Right lung (tissue), 5 donors: ENCODE data around the gene INSRR. TPM values are rescaled to one million over a fixed set of nuclear protein-coding genes. Genes with fewer than 3 reads are reported as not detected.
A peak's percentile ranks its signal among the peaks of the same experiment; 100 is the strongest.

Experiments
- DNase-seq, 2 donors: peaks; one replicate each; pipeline ENCODE4 v3.0.0-alpha.2; 2013
- polyA plus RNA-seq, 5 donors: library from polyadenylated mRNA; unstranded; fragments of 120-200 nt; gene quantifications; one replicate each; pipeline versions ENCODE4 v1.2.1 to v1.2.3, GENCODE V29; 2013; ENCODE audit warnings: inconsistent platforms in 1 of 5, low replicate concordance in 1 of 5; ENCODE audit not compliant: insufficient read length in 5 of 5, insufficient read depth in 1 of 5

The INSRR gene
- polyA plus RNA-seq, 5 donors, result 0.03 to 0.12 (median 0.05) TPM; not detected in 2

DNA sequence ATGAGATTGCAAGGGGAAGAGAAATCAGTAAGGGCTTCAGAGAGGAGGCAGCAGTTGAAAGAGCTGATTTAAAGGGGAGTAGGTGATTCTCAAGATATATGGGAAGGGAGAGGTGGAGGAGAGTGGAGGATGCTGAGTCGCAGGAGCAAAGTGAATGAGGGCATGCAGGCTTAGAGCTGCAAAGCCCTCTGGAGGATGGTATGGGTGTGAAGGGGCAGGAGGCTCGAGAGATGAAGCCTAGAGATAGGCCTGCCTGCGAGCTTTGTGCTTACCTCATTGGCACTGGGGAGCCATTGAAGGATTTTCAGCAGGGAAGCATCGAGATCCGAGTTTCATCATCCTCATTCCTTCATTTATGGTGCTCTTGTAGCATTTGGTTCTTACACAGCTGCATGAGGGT lies 26.5 kb downstream of the INSRR start:
- DNase-seq, result no peak

DNA sequence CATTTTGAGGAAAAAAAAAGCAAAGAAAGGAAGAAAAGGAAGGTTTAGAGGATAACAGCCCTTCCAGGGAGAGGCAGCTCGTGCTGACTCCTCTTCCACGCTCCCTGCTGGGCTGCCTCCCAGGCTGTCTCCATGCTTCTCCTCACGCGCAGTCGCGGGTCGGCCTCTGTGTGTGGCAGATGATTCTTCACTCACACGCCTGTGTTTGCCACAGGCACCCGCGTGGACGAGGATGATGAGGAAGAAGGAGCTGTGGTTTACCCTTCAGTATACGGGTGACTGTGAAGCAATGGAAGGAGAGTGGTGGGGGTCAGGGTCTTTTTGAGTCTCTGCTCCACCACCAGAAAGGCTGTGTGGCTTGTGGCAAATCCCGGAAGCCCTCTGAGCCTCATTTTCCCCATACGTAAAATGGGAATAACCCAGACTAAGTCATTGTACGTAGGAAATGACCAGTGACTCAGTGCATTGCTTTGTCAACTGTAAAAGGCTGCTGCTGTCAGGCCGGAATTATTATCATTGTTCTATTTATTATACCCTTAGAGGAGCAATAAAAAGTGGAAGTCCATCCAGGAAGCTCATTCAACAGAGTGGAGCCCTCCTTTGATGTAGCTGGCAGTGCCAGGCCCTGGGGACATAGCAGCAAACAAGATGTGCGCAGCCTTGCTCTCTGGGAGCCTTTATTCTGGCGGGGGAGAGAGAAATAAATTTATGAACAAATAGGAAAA lies 30.4 kb downstream of the INSRR start:
- no peak for DNase-seq

DNA sequence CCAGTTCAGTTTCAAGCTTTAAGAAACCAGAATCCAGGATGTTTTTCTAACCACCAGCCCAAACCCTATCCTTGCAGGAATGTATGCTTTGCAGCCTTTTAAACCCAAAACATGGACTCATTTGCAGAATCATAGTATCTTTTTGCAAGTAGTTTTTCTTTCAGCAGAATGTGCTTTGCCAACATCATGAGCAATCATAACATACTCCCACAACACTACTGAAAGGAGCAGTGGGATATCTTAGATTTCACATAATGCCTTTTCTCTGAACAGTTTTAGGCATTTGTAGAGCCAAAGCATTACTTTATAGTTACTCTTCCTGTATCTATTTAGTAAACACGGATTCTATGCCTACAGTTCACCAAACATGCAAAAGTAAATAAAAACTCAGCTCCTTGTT lies 32.3 kb downstream of the INSRR start:
- DNase-seq, result no peak

DNA sequence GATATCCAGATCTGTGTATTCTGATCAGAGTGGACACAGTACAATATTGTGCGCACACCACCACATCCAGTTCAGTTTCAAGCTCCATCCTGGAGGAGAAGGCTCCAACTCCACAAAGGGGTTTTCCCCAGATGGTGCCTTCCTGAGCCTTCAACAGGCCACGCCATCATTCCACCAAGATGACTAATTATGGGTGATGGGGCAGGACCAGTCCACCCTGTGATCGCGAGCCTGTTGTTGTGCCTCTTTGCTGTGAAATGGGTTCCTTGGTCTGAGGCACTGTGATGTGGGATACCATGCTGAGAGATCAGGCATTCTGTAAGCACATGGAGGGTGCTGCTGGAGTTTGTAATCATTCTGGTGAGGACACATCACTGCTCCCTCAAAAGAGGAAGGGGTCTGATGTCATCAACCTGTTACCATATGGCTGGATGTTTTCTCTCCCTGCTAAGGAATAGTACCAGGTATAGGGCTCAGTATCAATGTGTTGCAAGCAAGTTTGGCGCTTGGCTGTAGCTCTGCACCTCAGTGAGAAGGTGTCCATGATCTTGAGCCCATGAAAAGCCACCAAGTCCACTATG lies 35.6 kb downstream of the INSRR start:
- no peak for DNase-seq

DNA sequence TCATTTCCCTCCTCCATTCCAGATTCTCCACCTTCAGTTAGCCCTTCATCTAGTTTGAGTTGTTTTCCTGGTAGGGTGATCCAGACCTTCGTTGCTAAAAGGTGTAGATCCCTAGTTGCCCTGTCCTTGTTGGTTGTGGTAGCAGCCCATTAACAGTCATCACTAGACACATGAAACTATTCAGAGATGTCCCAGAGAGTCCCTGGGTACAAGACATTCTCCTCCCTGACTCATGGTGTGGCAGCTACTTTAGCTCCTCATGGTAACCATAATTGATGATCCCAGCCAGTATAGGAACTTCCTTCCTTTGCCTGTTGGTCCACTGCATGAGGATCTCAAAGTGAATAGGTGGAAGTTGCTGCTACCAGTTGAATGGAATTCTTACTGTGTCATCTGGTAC lies 36.2 kb downstream of the INSRR start:
- no peak for DNase-seq

- no peak for DNase-seq
Observed at GRCh38 chr1:156821801-156822200, 37.1 kb downstream of the INSRR start.

GRCh38 chr1:156816561-156817328 lies 42.2 kb downstream of the INSRR start, which contains the start of gene SH2D2A:
Gene SH2D2A (minus strand): TSS chr1:156816848. CDS start chr1:156816708, 140 bp downstream.
- DNase-seq, result peak in 1 of 2 donors; percentile 44

GRCh38 chr1:156815961-156816422 lies 42.9 kb downstream of the INSRR start:
- no peak for DNase-seq

DNA sequence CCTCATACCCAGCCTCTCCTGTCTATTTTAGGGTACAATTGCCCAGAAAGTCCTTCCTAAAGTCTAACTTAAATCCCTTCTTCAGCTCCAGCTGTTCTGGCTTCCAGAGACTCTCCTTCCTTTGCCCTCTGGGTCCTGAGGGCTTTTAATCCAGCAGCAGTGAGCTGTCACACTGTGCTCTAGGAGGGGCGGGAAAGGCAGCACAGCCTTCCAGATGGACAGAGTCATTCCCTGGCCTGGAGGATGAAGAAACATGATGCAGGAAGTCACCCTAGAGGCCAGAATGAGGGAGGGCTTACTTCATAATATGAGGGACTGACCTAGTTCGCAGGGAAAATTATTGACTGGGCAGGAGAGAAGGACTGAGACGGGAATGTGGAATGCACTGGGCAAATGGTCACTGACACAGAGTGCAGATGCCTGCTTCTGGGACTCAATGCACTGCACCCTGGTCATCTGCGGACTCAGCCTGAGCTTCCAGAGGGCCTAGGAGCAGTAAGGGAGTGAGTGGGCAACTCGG lies 43.5 kb downstream of the INSRR start:
- DNase-seq, result peak; percentile 52 to 70

- no peak for DNase-seq
Observed at GRCh38 chr1:156814571-156815260, 44.2 kb downstream of the INSRR start.

- DNase-seq, result peak in 1 of 2 donors; percentile 43
Observed at GRCh38 chr1:156813750-156814570, 45.0 kb downstream of the INSRR start.

GRCh38 chr1:156813298-156813697 lies 45.6 kb downstream of the INSRR start:
- no peak for DNase-seq

GRCh38 chr1:156812293-156812990 lies 46.5 kb downstream of the INSRR start:
- DNase-seq, result no peak

- no peak for DNase-seq
Observed at GRCh38 chr1:156811168-156811567, 47.7 kb downstream of the INSRR start.

DNA sequence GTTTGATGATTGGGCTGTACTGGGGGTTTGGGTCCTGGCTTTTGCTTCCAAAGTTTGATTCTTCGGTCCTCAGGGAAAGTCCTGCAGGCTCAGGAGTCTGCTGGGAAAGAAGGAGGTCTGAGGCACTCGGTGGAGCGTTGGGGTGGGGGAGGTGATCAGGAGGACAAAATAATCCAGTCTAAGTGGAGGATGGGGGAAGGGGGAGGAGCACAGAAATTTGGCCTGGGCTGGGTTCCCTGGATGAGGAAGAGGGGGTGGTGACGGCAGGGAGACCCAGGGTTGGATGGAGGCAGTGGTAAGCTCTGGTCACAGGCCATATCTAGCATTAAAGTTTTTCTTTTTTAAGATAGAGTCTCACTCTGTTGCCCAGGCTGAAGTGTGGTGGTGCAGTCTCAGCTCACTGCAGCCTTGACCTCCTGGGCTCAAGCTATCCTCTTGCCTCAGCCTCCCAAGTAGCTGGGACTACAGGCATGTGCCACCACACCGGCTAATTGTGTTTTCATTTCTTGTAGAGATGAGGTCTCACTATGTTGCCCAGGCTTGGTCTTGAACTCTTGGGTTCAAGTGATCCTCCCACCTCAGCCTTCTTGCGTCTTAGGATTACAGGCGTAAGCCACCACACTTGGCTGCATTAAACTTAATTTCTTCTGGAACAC lies 49.1 kb downstream of the INSRR start:
- no peak for DNase-seq

DNA sequence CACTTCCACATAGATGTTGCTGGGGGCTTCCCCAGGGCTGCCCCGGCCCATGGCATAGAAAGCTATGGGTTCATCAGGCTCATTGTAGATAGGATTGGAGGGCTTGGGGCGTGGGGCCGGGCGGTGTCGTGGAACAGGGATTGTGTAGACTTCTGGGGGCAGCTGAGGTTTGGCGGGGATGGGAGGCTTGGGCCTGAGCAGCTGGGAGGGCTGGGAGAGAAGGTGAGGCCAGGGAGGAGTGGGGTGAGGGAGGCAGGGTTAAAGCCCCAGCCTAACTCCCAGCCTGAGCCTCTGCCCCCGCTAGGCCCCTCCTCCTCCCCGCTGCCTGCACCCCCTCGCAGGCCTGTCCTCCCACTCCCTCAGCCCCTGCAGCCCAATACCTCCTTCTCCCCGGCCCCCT lies 49.6 kb downstream of the INSRR start:
- DNase-seq, result no peak

GRCh38 chr1:156808186-156809030 lies 50.5 kb downstream of the INSRR start:
- DNase-seq, result no peak

DNA sequence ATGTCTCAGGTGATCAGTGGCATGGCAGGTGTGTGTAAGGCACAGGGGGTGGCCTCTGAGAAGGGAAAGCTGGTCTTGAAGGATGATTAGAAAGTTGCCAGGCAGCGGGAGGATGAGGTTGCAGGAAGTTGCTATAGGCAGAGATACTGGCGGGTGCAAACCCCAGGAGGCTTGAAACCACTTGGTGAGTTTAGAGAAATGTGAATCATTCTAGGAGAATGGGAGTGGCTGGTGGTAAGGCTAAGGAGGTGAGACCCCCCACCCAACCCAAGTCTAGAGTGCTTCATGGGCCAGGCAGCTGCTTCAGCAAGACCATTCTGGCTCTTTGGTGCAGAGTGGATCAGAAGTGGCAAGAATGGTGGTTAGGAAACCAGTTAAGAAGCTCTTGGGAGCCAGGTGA lies 51.3 kb downstream of the INSRR start:
- no peak for DNase-seq
